Parathyroid adenoma (tissue), 2 donors: ENCODE data around the gene PARVB.

Source experiments
- H2AFZ ChIP-seq: fragments of 300-600 bp; sonication (generic); one replicate; pipeline ENCODE4 v1.7.0; 2017; ENCODE audit warnings: antibody characterized with exemption, mild to moderate bottlenecking
- H3K27ac ChIP-seq: fragments of 300-600 bp; sonication (generic); one replicate; pipeline ENCODE4 v1.7.0; 2017
- H3K27me3 ChIP-seq: fragments of 300-600 bp; sonication (generic); one replicate; pipeline ENCODE4 v1.7.0; 2017; ENCODE audit warnings: low read length; ENCODE audit not compliant: control insufficient read depth, insufficient read depth
- H3K36me3 ChIP-seq: fragments of 300-600 bp; sonication (generic); one replicate; pipeline ENCODE4 v1.7.0; 2017; ENCODE audit warnings: low read length; ENCODE audit not compliant: control insufficient read depth, insufficient read depth
- H3K4me1 ChIP-seq: fragments of 300-600 bp; sonication (generic); one replicate; pipeline ENCODE4 v1.7.0; 2017; ENCODE audit warnings: control low read depth
- H3K4me2 ChIP-seq: fragments of 300-600 bp; sonication (generic); one replicate; pipeline ENCODE4 v1.7.0; 2017; ENCODE audit warnings: low read length
- H3K4me3 ChIP-seq: fragments of 300-600 bp; sonication (generic); one replicate; pipeline ENCODE4 v1.7.0; 2017; ENCODE audit warnings: low read depth, low read length
- H3K79me2 ChIP-seq: fragments of 300-600 bp; sonication (generic); one replicate; pipeline ENCODE4 v1.7.0; 2017; ENCODE audit warnings: control low read depth
- H3K9ac ChIP-seq: fragments of 300-600 bp; sonication (generic); one replicate; pipeline ENCODE4 v1.7.0; 2017; ENCODE audit warnings: mild to moderate bottlenecking
- H3K9me3 ChIP-seq: fragments of 300-600 bp; sonication (generic); one replicate; pipeline ENCODE4 v1.7.0; 2017; ENCODE audit warnings: low read length; ENCODE audit not compliant: control insufficient read depth
- CTCF ChIP-seq: fragments of 300-600 bp; sonication (generic); IDR thresholded peaks from one replicate; pipeline ENCODE4 v1.7.0; 2017; ENCODE audit warnings: antibody characterized with exemption, mild to moderate bottlenecking
- donor health status: primary hyperparathyroidism.

PARVB gene

GRCh38 chr22:44032126-44032730 lies 8.1 kb downstream of the PARVB start:
- Histone ChIP-seq H3K9me3 (no peaks in the 10 kb centered on the region), H3K27ac (no peak overlapping the region), H3K36me3 (no peaks in the 10 kb centered on the region), H2AFZ (no peak overlapping the region), H3K79me2 (no peaks in the 10 kb centered on the region), H3K4me3 (no peak overlapping the region), H3K9ac (no peak overlapping the region), H3K27me3 (no peaks in the 10 kb centered on the region), H3K4me2 (no peak overlapping the region), H3K4me1 (no peaks in the 10 kb centered on the region)
- TF ChIP-seq CTCF: no peak

DNA sequence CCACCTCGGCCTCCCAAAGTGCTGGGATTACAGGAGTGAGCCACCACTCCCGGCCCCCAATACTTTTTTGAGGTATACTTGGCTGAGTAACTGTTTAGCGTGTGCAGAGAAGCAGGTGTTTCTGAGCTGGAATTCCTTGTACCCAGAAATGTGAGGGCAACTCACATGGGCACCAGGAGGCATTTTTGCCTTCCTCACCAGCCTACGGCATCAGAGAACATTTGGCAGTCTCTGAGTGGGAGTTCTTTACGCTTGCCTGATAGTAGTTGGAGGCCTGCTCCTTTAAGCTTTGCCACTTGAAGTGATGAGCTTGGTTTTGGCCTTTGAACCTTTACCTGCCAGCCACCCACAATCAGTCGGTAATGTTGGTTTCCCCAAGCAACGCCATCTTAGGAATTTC lies 9.2 kb downstream of the PARVB start:
- peaks cover 2% of the 10 kb centered on the region for H3K79me2 ChIP-seq
- H3K27ac ChIP-seq: no peak overlapping the region
- H2AFZ ChIP-seq: no peak overlapping the region
- no peaks in the 10 kb centered on the region for H3K9me3 ChIP-seq
- H3K27me3 ChIP-seq: no peaks in the 10 kb centered on the region
- no peak overlapping the region for H3K4me2 ChIP-seq
- H3K4me3 ChIP-seq: no peak overlapping the region
- no peaks in the 10 kb centered on the region for H3K4me1 ChIP-seq
- no peaks in the 10 kb centered on the region for H3K36me3 ChIP-seq
- H3K9ac ChIP-seq: no peak overlapping the region
- TF ChIP-seq CTCF: no peak

DNA sequence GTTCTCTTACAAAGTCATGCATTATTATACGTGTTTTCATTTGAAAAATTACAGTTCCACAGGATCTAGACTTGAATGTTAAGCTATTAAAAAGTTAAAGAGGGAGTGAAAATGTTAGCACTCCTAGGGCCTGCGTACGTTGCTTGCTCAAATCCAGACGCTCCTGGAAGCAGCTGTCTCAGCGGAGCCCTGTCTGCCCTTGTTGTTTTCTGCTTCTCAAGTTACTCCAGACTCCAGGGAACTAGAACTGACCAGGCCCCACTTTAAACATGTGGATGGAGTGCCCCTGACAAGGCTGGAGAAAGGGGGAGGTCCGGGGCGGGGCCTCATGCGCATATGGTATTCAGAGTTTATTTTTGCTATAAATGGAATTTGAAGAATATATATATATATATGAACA lies 9.6 kb downstream of the PARVB start:
- Histone ChIP-seq H3K4me2 (no peak overlapping the region), H3K9ac (no peak overlapping the region), H3K9me3 (no peaks in the 10 kb centered on the region), H3K27ac (no peak overlapping the region), H3K4me1 (no peaks in the 10 kb centered on the region), H3K4me3 (no peak overlapping the region), H3K27me3 (no peaks in the 10 kb centered on the region), H3K79me2 (peaks cover 2% of the 10 kb centered on the region), H2AFZ (no peak overlapping the region), H3K36me3 (no peaks in the 10 kb centered on the region)
- no peak for TF ChIP-seq CTCF

DNA sequence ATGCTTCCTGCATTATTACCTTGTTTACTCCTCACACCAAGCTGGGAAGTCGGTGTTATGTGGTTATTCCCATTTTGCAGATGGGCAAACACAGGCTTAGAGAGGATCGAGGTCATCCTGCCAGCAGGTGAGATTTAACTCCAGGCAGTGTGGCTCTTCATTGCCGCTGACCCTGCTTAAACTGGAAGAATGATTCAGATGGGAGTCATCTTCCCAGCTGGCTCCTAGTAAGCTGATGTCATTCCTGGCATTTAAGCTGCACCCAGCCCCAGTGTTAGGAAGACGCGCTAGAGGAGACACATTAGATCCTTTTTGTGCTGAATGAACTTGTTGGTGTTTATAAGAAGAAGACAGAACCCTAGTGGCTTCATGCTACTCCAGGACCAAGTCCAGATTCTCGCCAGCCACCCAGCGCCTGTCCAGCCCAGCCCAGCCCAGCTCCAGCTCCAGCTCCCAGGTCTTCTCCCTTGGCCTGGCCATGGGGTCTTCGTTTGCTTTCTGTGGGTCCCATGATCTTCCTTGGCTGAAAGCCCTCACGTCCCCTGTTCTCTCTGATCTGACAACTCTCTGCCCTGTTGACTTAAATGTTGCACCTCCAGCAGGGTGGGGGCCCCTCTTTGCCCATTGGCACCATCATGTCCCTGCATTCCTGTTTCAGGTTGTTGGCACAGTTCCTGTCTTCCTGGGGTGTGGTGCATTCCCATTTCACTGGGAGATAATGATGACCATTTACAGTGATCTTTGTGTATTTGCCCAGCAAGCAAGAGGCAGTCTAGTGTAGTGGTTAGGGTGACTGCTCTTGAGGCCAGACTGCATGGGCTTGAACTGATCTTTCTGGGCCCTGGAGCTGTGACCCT lies 13.6 kb downstream of the PARVB start:
- H3K9ac ChIP-seq: no peak overlapping the region
- no peak overlapping the region for H2AFZ ChIP-seq
- peaks cover 2% of the 10 kb centered on the region for H3K79me2 ChIP-seq
- no peaks in the 10 kb centered on the region for H3K27me3 ChIP-seq
- no peaks in the 10 kb centered on the region for H3K9me3 ChIP-seq
- H3K4me3 ChIP-seq: no peak overlapping the region
- no peak overlapping the region for H3K4me2 ChIP-seq
- no peaks in the 10 kb centered on the region for H3K36me3 ChIP-seq
- H3K4me1 ChIP-seq: no peaks in the 10 kb centered on the region
- TF ChIP-seq CTCF: no peak
- H3K27ac ChIP-seq: no peak overlapping the region
